DND-41 (cell line): ENCODE results near the gene PRR23E.

Experiments
- CTCF ChIP-seq: IDR thresholded peaks from 2 replicates; pipeline ENCODE4 v1.5.1; 2012; ENCODE audit warnings: borderline replicate concordance, low read length, moderate library complexity, mild to moderate bottlenecking; ENCODE audit not compliant: poor library complexity, severe bottlenecking; ENCODE audit errors: extremely low read depth
- EZH2 ChIP-seq: IDR thresholded peaks from 3 replicates; pipeline ENCODE4 v1.6.1; 2012; ENCODE audit warnings: borderline replicate concordance, low read depth, mild to moderate bottlenecking, moderate library complexity, low read length, inconsistent platforms; ENCODE audit not compliant: severe bottlenecking

DNA sequence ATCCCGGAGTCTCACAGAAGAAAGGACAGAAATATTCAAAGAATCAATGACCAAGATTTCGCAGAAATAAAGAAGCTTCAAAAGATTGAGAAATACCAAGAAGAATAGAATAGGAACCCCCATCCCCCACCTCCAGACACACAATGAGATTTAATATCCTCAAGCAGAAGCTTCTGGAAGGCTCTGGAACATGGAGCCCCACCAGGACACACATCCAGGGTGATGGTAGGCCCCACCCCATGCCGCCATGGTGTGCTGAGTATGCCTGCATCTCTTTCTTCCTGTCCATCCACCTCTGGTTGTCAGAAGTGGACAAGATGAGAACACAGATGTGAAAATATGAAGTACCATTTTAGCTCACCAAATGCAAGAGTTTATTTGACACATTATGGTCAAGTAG is 19.3 kb downstream of the PRR23E start:
- TF ChIP-seq CTCF (no peak), EZH2 (no peak)
